ENCODE measurements around the gene BANF1.
"Not testable (repeated sequence)": the region's sequence is repeated elsewhere in the genome, so short reads cannot be mapped to it uniquely, and the experiment has no call there.

Gene BANF1

GRCh38 chr11:66016793-66017177 lies 14.5 kb downstream of the BANF1 start:
- no peak for TF ChIP-seq CTCF (IDR thresholded peaks at IDR 0.05; ENCODE audit: low read depth, low read length)
- DNase-seq (ENCODE audit: extremely low read depth, low read depth), result no peak

GRCh38 chr11:66017321-66017720 lies 15.0 kb downstream of the BANF1 start:
- TF ChIP-seq CTCF (IDR thresholded peaks at IDR 0.05; ENCODE audit: low read depth, low read length), result no peak
- no peak for DNase-seq (ENCODE audit: extremely low read depth, low read depth)

GRCh38 chr11:66020212-66020611 lies 17.9 kb downstream of the BANF1 start:
- no peak for TF ChIP-seq CTCF (IDR thresholded peaks at IDR 0.05; ENCODE audit: low read depth, low read length)
- DNase-seq (ENCODE audit: extremely low read depth, low read depth), result no peak

- no peak for TF ChIP-seq CTCF (IDR thresholded peaks at IDR 0.05; ENCODE audit: low read depth, low read length)
- DNase-seq (ENCODE audit: extremely low read depth, low read depth), result no peak
Observed at GRCh38 chr11:66020618-66021357, 18.5 kb downstream of the BANF1 start.

- peak; percentile 90 for TF ChIP-seq CTCF (IDR thresholded peaks at IDR 0.05; ENCODE audit: low read depth, low read length)
- no peak for DNase-seq (ENCODE audit: extremely low read depth, low read depth)
Observed at GRCh38 chr11:66022401-66023185, 20.3 kb downstream of the BANF1 start.

GRCh38 chr11:66023186-66023440 lies 20.8 kb downstream of the BANF1 start:
- DNase-seq (ENCODE audit: extremely low read depth, low read depth), result not testable (repeated sequence)

- no peak for TF ChIP-seq CTCF (IDR thresholded peaks at IDR 0.05; ENCODE audit: low read depth, low read length)
- DNase-seq (ENCODE audit: extremely low read depth, low read depth), result no peak
Observed at GRCh38 chr11:66026017-66026529, 23.8 kb downstream of the BANF1 start, which contains the start of gene CATSPER1. Gene CATSPER1 (minus strand): TSS chr11:66026479. CDS start chr11:66026379, 100 bp downstream.

Measured in AG09319 (cell line).